Hepatic stellate cell (primary cell): ENCODE results near the gene TSNAXIP1.
A peak's percentile ranks its signal among the peaks of the same experiment; 100 is the strongest.

Source experiments
- DNase-seq: peaks from one replicate; pipeline ENCODE4 v3.0.0; 2011; ENCODE audit warnings: low spot score

Gene TSNAXIP1, protein sequence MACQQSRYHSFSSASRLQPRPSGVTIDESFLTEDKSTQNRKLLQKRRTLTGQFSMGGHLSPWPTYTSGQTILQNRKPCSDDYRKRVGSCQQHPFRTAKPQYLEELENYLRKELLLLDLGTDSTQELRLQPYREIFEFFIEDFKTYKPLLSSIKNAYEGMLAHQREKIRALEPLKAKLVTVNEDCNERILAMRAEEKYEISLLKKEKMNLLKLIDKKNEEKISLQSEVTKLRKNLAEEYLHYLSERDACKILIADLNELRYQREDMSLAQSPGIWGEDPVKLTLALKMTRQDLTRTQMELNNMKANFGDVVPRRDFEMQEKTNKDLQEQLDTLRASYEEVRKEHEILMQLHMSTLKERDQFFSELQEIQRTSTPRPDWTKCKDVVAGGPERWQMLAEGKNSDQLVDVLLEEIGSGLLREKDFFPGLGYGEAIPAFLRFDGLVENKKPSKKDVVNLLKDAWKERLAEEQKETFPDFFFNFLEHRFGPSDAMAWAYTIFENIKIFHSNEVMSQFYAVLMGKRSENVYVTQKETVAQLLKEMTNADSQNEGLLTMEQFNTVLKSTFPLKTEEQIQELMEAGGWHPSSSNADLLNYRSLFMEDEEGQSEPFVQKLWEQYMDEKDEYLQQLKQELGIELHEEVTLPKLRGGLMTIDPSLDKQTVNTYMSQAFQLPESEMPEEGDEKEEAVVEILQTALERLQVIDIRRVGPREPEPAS

DNA sequence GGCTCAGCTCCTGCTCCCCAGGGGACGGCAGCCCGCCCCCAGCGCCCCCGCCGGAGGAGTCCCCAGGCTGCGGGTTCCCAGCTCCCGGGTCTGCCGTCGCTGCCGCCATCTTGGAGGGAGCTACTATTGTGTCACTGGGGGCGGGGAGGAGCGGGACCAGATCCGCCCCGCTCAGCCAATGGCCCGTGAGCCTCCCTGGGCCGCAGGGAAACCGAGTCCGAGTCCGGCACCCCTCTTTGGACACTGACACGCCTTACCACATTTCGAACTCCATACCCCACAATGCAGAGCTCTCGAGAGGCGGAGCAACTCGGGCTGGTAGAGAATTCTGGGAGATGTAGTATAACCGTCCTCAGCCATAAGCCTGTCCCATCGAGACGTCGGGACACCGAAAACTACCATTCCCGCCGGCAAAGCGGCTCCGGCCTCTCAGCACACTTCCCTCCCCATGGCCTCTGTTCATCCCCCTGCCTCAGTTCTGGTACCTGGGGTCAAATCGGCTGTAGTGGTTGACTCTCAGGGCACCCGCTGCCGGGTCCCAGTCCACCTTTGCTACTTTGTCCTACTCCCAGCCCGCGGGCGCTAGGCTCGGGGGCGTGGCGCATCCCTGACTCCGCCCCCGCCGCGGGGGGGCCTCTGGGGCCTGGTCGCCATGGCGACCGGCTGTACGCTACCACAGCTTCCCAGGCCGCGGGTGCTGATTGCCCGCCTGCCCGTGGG is at the start of gene TSNAXIP1, which contains the start of gene RANBP10:
TSS of gene TSNAXIP1 (plus strand) at position 462 of the 720 bp plus-strand sequence. CDS start 261 bp downstream, outside the sequence.
TSS of gene RANBP10 (minus strand) at position 133 of the 720 bp plus-strand sequence. CDS start at position 109, 24 bp downstream.
- DNase-seq: peak; percentile 96

DNA sequence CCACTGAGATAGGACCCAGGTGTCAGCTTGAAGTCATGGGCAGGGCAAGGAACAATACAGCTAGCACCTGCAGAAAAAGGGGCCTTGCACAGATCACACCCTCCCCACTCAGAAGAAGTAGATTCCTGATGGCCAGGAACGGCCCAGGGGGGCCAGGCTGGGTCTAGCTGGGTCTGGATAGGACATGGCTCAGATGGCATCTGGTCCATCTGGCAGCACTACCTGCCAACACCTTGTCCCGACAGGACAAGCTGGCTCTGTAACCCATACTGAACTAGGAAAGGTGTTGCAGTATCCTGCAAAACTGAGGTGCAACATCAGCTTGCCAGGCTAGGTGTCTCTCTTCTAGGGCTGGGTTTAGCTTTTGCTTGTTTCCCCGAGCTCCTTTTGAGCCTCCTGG is 48.7 kb upstream of the TSNAXIP1 start:
- DNase-seq: no peak

DNA sequence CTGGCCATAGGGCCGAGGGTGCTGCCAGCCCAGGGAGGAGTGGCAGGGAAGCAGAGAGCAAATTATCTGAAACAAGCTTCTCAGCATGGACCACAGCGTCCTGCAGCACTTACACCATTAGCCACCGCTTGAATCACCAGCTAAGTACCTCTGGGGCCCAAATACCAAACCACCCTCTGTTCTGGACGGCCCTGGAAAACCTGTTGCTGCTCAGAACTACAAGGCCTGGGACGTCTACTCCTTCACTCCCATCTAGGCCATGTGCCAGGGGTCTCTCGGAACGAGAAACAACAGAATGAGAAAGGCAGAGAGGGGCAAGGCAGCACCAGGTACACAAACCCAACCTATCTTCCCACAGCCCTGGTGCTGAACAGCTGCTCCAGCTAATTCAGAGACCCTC is 47.7 kb upstream of the TSNAXIP1 start:
- DNase-seq: no peak

DNA sequence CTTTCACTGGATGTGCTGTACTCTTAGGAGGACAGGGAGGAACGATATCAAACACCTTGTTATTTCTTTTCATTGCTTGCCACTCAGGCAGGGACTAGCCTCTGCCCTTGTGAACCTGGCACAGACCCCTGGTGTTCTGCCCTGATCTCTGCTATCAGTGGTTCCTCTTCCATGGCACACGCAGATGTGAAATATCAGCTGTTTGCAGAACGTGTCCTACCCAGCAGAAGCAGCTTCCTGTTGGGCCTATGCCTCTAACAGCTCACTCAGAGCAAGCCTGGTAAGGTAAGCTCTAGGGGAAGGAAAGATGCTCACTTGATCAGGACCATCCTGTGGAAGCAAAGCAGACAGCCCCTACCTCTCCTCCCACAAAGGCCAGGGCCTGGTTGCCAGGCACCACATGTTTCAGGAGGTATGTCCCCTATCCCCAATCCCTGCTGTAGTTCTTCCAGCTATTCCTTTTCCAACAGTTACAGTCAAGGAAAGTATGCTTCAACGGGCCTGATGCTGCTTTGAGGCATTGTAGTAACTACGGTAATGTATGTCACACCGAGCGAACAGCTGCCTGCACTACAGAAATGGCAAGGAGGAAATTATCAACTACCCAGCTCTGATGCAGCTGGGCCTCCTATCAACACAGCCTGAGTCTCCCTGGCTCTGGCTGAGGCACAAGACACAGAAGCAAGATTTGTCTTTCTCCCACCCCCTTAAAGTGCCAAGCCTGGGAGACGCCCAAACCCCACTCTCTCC is 46.3 kb upstream of the TSNAXIP1 start:
- DNase-seq: no peak

DNA sequence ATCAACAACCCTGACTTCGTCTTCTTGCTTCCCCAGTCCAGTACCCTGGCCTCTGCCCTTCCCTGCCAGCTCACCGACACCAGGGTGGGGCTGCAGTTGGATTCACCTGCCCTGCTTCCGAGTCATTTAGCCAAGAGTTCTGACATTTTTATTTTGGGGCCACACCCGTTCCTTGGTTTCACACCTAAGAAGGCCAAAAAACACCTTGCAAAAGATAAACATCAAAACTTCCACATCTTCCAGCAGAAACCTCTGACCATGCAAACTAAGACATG is 45.8 kb upstream of the TSNAXIP1 start:
- no peak for DNase-seq

DNA sequence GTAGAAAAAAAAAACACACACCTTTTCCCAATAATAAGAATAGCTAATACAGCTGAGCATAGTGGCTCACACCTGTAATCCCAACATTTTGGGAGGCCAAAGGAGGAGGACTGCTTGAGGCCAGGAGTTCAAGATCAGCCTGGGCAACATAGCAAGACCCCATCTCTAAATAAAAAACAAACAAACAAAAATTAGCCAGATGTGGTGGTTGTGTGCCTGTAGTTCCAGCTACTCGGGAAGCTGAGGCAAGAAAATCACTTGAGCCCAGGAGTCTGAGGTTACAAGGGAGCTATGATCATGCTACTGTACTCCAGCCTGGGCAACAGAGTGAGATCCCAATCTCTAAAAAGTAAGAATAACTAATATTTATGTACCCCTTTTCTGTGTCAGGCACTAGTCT is 44.8 kb upstream of the TSNAXIP1 start:
- DNase-seq: no peak

DNA sequence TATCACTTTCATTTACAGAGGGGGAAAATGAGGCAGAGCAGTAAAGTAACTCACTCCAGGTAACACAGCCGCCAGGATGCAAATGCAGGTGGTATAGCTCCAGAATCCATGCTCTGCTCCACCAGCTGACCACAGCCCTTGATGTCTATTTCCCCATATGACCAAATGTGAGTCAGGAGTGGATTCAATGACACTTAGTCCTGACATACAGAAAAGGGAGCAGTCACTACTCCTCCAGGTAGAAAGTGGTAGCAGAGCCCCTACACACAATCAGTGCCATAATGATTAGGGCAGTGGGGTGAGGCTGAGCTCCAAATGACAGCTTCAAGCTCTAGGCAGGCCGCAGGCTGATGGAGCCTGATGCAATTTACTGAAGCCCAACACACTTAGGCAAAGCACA is 44.3 kb upstream of the TSNAXIP1 start:
- no peak for DNase-seq

DNA sequence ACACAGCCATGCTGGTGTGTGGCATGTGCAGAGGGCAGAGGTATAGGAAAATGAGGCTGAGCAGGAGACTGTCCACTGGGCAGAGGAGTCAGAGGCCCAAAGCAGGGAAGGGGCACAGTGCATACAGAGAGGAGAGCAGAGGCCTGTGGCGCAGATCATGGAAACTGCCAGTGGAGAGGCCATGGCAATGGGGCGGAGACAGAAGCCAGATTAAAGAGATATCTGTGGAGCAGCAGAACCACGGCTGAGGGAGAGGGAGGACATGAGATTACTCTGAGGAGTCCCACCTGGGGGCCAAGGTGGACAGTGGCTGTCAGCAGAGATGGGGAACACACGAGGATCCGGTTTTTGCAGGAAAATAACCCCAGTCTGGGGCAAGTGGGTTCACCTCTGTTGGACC is 43.6 kb upstream of the TSNAXIP1 start:
- DNase-seq: no peak

DNA sequence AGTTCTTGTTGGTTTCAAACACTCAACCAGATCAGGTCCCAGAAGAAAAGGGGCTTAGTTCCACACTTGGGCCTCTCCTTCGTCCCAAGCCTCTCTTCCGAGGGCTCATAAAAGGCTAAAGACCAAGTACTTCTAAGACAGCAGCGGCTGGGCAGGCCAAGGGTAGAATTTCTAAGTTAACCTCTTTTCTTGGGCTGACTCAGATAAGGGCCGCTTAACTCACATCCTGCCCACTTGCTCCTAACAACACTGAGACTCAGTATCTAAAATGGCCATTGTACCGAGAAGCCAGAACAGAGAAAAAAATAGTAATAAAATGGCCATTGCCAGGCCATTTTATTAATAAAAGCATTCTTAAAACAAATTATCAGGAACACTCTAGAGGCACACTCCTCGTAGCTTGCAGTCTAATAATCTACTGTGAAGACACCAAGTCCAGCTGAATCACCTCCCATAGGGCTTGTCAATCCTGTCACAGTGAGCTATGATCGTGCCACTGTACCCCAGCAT is 42.5 kb upstream of the TSNAXIP1 start:
- DNase-seq: no peak

DNA sequence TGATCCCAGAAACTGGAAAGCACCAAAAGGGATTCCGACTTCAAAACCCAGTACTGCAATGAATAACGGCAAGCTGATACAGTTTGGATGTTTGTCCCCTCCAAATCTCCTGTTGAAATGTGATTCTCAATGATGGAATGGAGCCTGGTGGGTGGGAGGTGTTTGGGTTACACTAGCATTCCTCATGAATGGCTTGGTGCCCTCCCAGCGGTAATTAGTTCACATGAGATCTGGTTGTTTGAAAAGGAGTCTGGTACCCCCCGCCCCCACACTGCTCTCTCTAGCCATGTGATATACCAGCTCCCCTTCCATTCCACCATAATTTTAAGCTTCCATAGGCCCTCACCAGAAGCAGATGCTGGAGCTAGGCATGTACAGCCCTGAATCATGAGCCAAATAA is 40.4 kb upstream of the TSNAXIP1 start:
- no peak for DNase-seq

DNA sequence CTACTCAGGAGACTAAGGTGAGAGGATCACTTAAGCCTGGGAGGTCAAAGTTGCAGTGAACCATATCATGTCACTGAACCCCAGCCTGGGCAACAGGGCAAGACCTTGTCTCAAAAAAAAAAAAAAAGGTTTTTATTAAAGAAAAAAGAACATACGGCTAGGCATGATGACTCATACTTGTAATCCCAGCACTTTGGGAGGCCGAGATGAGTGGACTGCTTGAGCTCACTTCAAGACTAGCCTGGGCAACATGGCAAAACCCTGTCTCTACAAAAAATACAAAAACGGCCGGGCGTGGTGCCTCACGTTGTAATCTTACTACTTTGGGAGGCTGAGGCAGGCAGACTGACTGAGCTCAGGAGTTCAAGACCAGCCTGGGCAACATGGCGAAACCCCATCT is 38.7 kb upstream of the TSNAXIP1 start:
- peak; percentile 30 for DNase-seq

DNA sequence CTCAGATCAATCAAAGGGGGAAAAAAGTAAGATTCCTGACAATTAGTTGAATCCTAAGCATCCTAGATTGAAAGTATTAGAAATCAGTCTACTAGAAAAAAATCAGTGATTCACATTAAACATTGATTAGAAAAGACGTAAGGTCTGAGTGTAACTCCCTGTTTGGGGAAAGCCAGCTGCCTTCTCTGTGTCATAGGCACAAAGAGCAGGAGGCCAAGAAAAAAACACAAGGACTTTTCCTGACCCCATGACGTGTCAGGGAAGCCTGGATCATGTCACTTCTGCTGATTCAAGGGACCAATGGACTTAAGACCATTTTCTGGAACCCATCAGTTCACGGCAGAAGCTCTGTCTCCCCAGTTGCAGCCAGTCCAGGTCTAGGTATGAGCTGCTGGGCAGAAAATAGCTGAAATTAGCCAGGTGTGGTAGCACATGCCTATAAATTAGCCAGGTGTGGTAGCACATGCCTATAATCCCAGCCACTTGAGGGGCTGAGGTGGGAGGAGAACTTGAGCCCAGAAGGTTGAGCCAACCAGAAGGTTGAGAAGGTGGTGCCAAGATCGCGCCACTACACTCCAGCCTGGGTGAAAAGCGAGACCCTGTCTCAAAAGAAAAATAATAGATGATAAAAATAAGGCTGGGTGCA is 36.2 kb upstream of the TSNAXIP1 start:
- DNase-seq: peak; percentile 74

DNA sequence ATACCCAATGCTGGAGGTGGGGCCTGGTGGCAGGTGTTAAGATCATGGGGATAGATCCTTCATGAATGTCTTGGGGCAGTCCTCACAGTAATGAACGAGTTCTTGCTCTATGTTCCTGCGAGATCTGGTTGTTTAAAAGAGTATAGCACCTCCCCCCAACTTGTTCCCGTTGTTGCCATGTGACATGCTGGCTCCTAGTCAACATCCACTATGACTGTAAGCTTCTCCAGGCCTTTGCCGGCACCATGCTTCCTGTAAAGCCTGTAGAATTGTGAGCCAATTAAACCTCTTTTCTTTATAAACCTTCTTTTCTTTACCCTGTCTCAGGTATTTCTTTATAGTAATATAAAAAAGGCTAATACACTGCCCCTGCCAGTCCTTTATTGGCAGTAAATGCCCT is 33.6 kb upstream of the TSNAXIP1 start:
- peak; percentile 29 for DNase-seq

DNA sequence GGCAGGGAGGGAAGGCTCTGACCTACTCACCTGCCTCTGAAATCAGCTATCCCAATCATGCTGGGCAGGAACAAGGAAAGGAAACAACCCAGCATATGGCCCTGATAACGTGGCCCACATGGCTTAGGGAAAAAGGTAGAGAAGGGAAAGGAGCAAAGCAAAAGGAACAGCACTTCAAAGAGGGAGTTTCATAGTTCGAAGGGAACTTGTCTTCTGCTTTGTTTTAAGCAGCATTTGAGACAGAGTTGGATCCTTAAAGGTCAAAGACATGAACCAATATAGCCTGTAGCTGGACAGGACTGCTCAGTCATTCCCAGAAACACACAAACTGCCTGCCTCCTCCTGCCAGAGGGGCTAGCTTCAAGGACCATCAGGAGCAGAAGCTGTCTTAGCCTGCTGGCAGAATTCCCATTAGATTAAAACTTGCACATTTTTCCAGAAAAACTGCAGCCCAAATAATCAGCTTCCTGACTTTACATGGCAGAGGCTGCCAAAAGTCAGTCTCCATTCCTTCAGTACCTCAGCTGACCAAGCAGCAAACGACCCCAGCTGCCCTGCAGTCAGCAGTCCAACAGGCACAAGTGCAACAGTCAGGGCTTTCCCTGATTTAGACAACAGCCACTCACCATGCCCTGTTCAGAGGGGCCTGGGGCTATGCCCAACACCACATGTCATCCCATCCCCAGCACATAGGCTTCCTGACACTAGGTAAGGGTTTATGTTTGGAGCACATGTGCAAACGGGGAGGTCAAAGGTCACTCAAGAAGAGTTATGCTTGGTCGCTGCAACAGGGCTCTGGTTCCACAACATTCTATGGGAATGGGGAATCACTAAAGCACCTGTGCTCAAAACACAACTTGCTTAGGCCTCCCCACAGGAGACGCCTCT is 32.9 kb upstream of the TSNAXIP1 start:
- no peak for DNase-seq

DNA sequence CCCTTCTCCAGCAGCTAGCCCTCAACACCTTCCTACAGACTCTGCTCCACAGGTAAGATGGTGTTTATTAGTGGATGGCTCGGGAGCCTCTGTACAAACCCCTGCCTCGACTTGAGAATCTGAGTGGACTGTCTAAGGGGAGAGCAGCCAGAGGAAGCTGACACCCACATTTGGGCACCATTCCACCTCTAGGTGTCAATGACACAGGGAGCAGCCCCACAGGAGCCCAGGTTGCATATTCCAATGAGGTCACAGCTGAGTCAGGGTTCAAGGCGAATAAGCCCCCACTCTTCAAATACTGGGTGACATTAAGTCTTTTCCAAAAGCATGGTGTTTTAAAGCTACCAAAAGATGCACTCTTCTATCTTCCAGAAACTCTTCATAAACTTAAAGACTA is 32.2 kb upstream of the TSNAXIP1 start:
- no peak for DNase-seq

DNA sequence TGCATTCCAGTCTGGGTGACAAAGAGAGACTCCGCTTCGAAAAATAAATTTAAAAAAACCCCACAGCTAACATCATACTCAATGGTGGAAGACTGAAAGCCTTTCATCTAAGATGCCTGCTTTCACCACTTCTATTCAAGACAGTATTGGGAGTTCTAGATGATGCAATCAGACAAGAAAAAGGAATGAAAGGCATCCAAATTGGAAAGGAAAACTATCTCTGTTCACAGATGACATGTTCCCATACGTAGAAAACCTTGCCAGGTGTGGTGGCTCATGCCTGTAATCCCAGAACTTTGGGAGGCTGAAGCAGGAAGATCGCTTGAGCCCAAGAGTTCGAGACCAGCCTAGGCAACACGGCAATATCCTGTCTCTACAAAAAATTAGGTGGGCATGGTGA is 31.4 kb upstream of the TSNAXIP1 start:
- DNase-seq: no peak

DNA sequence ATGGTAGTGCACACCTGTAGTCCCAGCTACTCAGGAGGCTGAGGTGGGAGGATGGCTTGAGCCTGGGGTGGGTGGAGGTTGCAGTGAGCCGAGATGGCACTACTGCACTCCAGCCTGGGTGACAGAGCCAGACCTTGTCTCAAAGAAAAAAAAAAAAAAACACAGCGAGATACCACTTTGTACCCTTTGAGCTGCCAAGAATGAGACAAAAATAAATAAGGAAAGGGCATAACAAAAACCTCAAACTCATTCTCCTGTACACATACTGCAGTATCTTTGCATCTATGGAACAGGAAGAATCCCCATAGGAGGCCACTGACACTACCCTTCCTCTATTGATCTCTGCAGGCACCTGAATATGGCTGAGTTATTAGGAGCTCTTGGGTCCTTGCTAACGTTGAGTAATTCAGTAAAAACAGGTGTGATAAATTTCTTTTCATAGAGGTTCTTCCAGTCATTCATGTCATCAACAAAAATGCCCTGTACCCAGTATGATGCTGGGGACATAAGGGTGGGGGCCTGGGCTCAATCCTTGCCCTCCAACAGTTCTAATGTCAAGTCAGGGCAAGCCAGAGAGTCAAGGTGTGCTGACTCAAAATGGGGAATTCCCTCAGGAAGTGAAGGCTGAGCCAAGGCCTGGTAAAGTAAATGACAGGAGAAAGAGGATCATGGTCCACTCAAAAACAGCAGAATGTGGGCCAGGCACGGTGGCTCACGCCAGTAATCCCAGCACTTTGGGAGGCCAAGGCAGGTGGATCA is 27.3 kb upstream of the TSNAXIP1 start:
- DNase-seq: no peak

DNA sequence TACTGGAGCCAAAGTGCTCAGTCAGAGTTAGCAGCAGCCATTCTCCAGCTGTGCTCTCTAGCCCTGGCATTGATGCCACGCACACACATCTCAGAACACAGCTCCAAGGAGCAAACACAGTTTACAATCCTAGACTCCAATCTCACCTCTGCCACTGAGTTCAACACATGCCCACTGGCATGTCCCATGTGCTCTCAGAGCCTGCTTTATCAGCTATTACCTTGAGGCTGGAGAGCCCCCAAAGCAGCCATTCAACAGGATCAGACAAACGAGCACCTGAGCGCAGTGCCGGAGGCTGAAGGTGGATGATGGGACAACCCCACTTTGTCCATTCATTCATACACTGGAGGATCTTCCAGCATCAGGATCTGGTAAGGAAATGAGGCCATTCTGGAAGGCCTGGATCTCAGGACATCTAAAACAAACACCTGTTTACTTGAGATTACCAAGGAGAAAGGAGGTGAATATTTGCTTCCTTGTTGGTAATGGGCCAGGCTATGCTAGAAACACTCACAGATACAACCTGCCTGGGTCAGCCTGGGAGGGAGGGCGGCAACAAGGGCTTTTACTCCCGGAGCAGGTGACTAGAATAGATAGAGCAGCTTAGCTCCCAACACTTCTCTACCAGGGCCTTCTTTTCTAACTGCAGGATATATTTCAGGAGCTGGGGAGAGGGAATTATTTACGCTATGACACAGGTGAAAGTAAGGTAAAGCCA is 25.7 kb upstream of the TSNAXIP1 start:
- no peak for DNase-seq

DNA sequence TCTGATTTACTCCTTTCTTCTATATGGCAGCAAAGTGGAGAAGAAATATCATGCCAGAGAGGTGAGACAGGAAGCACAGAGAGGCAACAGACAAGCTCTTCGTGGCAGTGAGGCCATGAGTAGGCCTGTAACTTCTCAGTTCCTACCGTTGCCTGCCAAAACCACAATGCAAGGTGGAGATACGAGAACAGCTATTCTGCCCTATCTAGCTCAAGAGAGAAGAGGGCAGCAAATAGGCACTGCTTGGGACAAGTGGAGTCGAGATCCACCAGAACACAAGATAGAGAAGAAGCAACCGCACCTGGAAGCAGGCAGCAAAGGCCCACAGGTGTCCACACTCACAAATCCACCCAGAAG is 25.1 kb upstream of the TSNAXIP1 start:
- DNase-seq: no peak
